Body of pancreas (tissue), 4 donors: ENCODE results near the gene ASB5. TPM values are rescaled to one million over a fixed set of nuclear protein-coding genes. Genes with fewer than 3 reads are reported as not detected.
"Not testable (repeated sequence)": the region's sequence is repeated elsewhere in the genome, so short reads cannot be mapped to it uniquely, and the experiment has no call there.

Experiments used
- ATAC-seq: fragments of 150-250 bp; one replicate; pipeline ENCODE4 v1.9.1; 2016
- DNase-seq, 4 donors: peaks; one replicate each; pipeline ENCODE4 v3.0.0-alpha.2; 2019
- H3K27ac ChIP-seq, 4 donors: fragments of 200-600 bp; sonication (generic); 1 replicate in 3 of 4; 2 replicates in 1 of 4; pipeline versions ENCODE4 v1.5.1 to v1.6.1; 2016 to 2019; ENCODE audit warnings: mild to moderate bottlenecking in 1 of 4, mixed read lengths in 1 of 4, moderate library complexity in 1 of 4
- H3K27me3 ChIP-seq, 2 donors: fragments of 200-600 bp; sonication (generic); one replicate each; pipeline ENCODE4 v1.6.0; 2016; ENCODE audit warnings: mild to moderate bottlenecking in 1 of 2
- H3K36me3 ChIP-seq, 2 donors: fragments of 200-600 bp; sonication (generic); replicated peaks in 1 of 2; 2 replicates each; pipeline ENCODE4 v1.5.1; 2016; ENCODE audit warnings: low read depth in 2 of 2; ENCODE audit not compliant: insufficient read depth in 1 of 2
- H3K4me1 ChIP-seq: fragments of 200-600 bp; sonication (generic); one replicate; pipeline ENCODE4 v1.6.0; 2016
- H3K4me3 ChIP-seq, 2 donors: fragments of 200-600 bp; sonication (generic); 1 replicate in 1 of 2; 2 replicates in 1 of 2; pipeline ENCODE4 v1.5.1; 2016 to 2019
- H3K9me3 ChIP-seq, 3 donors: fragments of 200-600 bp; sonication (generic); 1 replicate in 2 of 3; 2 replicates in 1 of 3; pipeline ENCODE4 v1.5.1; 2016
- CTCF ChIP-seq, 7 experiments: fragments of 450-650 bp in 4 of 7; fragments of 200-600 bp in 3 of 7; sonication (generic) in 3 of 7; IDR thresholded peaks; one replicate each; pipeline ENCODE4 v1.5.1; 2016 to 2019; ENCODE audit warnings: antibody characterized with exemption in 7 of 7
- POLR2A ChIP-seq, 3 donors: fragments of 450-650 bp; IDR thresholded peaks; one replicate each; pipeline ENCODE4 v1.6.1; 2016; ENCODE audit warnings: antibody characterized with exemption in 3 of 3, mild to moderate bottlenecking in 2 of 3
- WGBS, 2 donors: methylation state at CpG; one replicate each; pipeline ENCODE4 v1.1.5; 2017; 5-methylcytosine and 5-hydroxymethylcytosine counted together
- intact Hi-C: fragments of 100-400 bp; cut with DNase I; formaldehyde crosslinking; loops from one replicate; pipeline ENCODE4 v1.15.1; 2023
- total RNA-seq, 2 donors: library from RNA; depleted of rRNA; stranded (reverse); fragments of >200 nt; gene quantifications; one replicate each; pipeline ENCODE4 v1.1.0, GENCODE V29; 2016

Gene ASB5
- total RNA-seq, 2 donors from 2014 or later, result not detected

GRCh38 chr4:176287546-176287945 lies 18.5 kb upstream of the ASB5 start:
- no peaks in the 10 kb centered on the region for H3K27me3 ChIP-seq
- H3K9me3 ChIP-seq, result no peaks in the 10 kb centered on the region
- DNase-seq (no peak), ATAC-seq (no peak)
- intact Hi-C loops, result no loop called here
- H3K4me1 ChIP-seq, result no peaks in the 10 kb centered on the region
- no peak overlapping the region for H3K27ac ChIP-seq
- no peak overlapping the region for H3K4me3 ChIP-seq
- H3K36me3 ChIP-seq, result no peaks in the 10 kb centered on the region
- TF ChIP-seq POLR2A (IDR thresholded peaks at IDR 0.05), result no peak
- TF ChIP-seq CTCF (IDR thresholded peaks at IDR 0.05), result no peak

- Histone ChIP-seq H3K4me1 (no peaks in the 10 kb centered on the region), H3K4me3 (no peak overlapping the region), H3K36me3 (no peaks in the 10 kb centered on the region), H3K9me3 (no peaks in the 10 kb centered on the region), H3K27ac (no peak overlapping the region), H3K27me3 (no peaks in the 10 kb centered on the region)
- TF ChIP-seq CTCF (IDR thresholded peaks at IDR 0.05) (no peak), POLR2A (IDR thresholded peaks at IDR 0.05) (no peak)
- no peak for DNase-seq
- intact Hi-C loops, result no loop called here
- ATAC-seq, result no peak
- 56 to 67% methylated on average over 3 of the region's 3 CpGs for WGBS, 2 donors
Measured at GRCh38 chr4:176286728-176287127, 17.7 kb upstream of the ASB5 start.

- H3K27me3 ChIP-seq, H3K4me3 ChIP-seq, H3K27ac ChIP-seq, H3K36me3 ChIP-seq, DNase-seq, intact Hi-C loops, ATAC-seq, H3K4me1 ChIP-seq, H3K9me3 ChIP-seq: not testable (repeated sequence)
- 94 to 96% methylated on average over 1 of the region's 1 CpG for WGBS, 2 donors
Measured at GRCh38 chr4:176279560-176279959, 10.5 kb upstream of the ASB5 start.

GRCh38 chr4:176277162-176277904 lies 8.3 kb upstream of the ASB5 start:
- intact Hi-C loops, result no loop called here
- peak overlapping the region; percentile 2 to 5 for H3K4me3 ChIP-seq
- no peaks in the 10 kb centered on the region for H3K9me3 ChIP-seq
- ATAC-seq (peak; percentile 90), DNase-seq (peak; percentile 69 to 82 (median 75))
- H3K36me3 ChIP-seq, result no peaks in the 10 kb centered on the region
- H3K27ac ChIP-seq, result no peak overlapping the region
- 6 to 20% methylated on average over 13 of the region's 13 CpGs for WGBS, 2 donors
- H3K4me1 ChIP-seq, result peaks cover 5% of the 10 kb centered on the region
- peak in 6 of 7 experiments; percentile 21 to 61 (median 47) for TF ChIP-seq CTCF (IDR thresholded peaks at IDR 0.05)
- TF ChIP-seq POLR2A (IDR thresholded peaks at IDR 0.05), result no peak
- no peaks in the 10 kb centered on the region for H3K27me3 ChIP-seq

- Histone ChIP-seq H3K27ac (no peak overlapping the region), H3K27me3 (no peaks in the 10 kb centered on the region), H3K4me3 (no peak overlapping the region), H3K9me3 (no peaks in the 10 kb centered on the region), H3K4me1 (peaks cover 5% of the 10 kb centered on the region), H3K36me3 (no peaks in the 10 kb centered on the region)
- DNase-seq, result no peak
- intact Hi-C loops, result no loop called here
- ATAC-seq, result peak; percentile 7
- 58 to 59% methylated on average over 8 of the region's 8 CpGs for WGBS, 2 donors
- TF ChIP-seq POLR2A (IDR thresholded peaks at IDR 0.05) (no peak), CTCF (IDR thresholded peaks at IDR 0.05) (no peak)
Measured at GRCh38 chr4:176276710-176277109, 7.7 kb upstream of the ASB5 start.
